ENCODE measurements around the gene PTPRN2.

DNA sequence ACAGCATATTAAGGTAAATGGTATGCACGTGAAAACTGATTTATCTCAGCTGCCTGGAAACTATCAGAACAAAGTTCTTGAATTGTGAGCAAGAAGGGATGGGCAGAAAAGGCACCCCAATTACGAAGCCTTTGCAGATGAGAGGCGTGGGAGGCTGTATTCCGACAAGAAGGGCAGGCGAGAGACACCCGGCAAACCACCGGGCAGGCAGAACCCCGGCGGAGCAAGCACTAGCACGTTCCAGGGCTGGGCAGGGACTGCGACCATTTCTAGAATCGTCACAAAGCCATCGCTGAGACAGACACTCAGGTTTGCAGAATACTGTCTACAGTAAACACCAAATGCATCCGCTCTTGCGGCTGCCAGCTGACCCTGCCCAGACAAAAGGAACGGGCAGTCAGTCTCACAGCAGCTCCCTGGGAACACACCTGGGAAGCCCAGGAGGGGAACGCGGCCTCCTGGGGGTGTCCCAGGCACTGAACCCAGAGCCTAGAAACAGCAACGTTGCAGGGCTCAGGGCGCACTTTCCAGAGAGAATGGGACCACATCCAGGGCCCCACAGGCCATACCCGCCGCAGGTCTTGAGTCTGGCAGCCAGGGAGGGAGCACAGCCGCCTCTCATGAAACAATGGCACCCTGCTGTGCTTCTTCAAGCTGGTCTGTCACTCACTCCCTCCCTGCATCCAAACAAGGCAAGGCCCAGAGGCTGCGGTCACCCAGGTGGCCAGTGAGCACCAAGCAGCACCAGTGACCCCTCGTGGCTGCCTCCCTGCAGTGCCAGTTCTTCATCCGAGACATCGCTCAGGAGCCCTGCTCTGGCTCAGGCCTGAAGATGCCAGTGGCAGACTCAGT lies 261.9 kb downstream of the PTPRN2 start:
- TF ChIP-seq, protein P1, sequence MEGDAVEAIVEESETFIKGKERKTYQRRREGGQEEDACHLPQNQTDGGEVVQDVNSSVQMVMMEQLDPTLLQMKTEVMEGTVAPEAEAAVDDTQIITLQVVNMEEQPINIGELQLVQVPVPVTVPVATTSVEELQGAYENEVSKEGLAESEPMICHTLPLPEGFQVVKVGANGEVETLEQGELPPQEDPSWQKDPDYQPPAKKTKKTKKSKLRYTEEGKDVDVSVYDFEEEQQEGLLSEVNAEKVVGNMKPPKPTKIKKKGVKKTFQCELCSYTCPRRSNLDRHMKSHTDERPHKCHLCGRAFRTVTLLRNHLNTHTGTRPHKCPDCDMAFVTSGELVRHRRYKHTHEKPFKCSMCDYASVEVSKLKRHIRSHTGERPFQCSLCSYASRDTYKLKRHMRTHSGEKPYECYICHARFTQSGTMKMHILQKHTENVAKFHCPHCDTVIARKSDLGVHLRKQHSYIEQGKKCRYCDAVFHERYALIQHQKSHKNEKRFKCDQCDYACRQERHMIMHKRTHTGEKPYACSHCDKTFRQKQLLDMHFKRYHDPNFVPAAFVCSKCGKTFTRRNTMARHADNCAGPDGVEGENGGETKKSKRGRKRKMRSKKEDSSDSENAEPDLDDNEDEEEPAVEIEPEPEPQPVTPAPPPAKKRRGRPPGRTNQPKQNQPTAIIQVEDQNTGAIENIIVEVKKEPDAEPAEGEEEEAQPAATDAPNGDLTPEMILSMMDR (conservative IDR thresholded peaks at IDR 0.05; ENCODE audit: low read depth, low read length), result no peak
- no peak for TF ChIP-seq EZH2 (IDR thresholded peaks at IDR 0.05; ENCODE audit: borderline replicate concordance, low read depth, low read length, poor library complexity, severe bottlenecking)

All from A673 (cell line).